MG63 (cell line): ENCODE measurements around the gene EXOSC9. TPM values are rescaled to one million over a fixed set of nuclear protein-coding genes. Genes with fewer than 3 reads are reported as not detected.

ENCODE experiments used
- DNase-seq: peaks from one replicate; pipeline ENCODE4 v3.0.0-alpha.2; 2020
- H3K27me3 ChIP-seq: fragments of 250-450 bp; sonication (Bioruptor Pico); 2 replicates; pipeline ENCODE4 v1.5.1; 2020; ENCODE audit warnings: mild to moderate bottlenecking, moderate library complexity
- H3K36me3 ChIP-seq: fragments of 250-450 bp; sonication (Bioruptor Pico); 2 replicates; pipeline ENCODE4 v1.5.1; 2020; ENCODE audit warnings: mild to moderate bottlenecking, moderate library complexity
- H3K4me3 ChIP-seq: fragments of 250-450 bp; sonication (Bioruptor Pico); 2 replicates; pipeline ENCODE4 v1.5.1; 2020; ENCODE audit warnings: mild to moderate bottlenecking, moderate library complexity
- H3K9me3 ChIP-seq: fragments of 250-450 bp; sonication (Bioruptor Pico); 2 replicates; pipeline ENCODE4 v1.5.1; 2020; ENCODE audit warnings: mild to moderate bottlenecking, moderate library complexity
- total RNA-seq: library from RNA; depleted of rRNA; stranded (reverse); fragments of >200 nt; shearing (Covaris generic); gene quantifications from 2 replicates; pipeline ENCODE4 v1.2.3, GENCODE V29; 2014; ENCODE audit warnings: low replicate concordance

Gene EXOSC9
- total RNA-seq, 1 experiment from 2014 or later: 76.5 TPM

DNA sequence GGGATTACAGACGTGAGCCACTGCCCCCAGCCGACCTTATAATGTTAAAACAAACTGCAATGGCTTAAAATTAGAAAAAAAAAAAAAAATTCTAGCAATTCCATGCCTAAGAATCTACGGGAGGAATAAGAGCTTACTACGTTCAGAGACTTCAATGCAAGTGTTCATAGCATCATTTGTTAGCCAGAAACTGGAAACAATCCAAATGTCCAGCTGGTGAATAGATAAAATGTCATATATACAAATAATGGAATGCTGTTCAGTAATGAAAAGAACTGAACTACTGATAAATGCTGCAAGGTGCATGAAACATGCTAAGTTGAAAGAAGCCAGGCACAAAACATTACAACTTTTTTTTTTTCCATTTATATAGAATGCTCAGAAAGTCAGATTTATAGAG is 5.3 kb downstream of the EXOSC9 start:
- DNase-seq: no peak

DNA sequence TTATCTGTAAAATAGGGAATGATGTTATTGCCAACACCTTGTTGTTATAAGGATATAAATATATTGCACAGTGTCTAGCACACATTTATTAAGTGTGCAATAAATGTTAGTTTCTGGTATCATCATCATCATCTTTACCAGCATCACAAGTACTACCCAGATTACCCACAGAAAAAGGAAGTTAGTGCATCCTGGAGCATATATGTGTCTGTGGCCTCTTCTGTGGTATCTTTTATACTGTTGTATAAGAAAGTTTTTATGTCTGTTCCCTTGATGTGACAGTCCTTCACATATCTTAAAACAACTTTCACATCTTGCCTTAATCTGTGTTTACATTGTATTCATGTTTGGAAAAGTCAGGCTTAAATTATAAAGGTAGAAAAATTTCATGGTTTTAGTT is 10.0 kb downstream of the EXOSC9 start:
- no peak for DNase-seq
- H3K4me3 ChIP-seq: no peak overlapping the region
- no peaks in the 10 kb centered on the region for H3K27me3 ChIP-seq
- H3K9me3 ChIP-seq: no peaks in the 10 kb centered on the region
- H3K36me3 ChIP-seq: peaks cover 77% of the 10 kb centered on the region

More for the DNA sequence above, 5.3 kb downstream of the EXOSC9 start:
- H3K4me3 ChIP-seq: no peak overlapping the region
- H3K9me3 ChIP-seq: no peaks in the 10 kb centered on the region
- peaks cover 78% of the 10 kb centered on the region for H3K36me3 ChIP-seq
- no peaks in the 10 kb centered on the region for H3K27me3 ChIP-seq

DNA sequence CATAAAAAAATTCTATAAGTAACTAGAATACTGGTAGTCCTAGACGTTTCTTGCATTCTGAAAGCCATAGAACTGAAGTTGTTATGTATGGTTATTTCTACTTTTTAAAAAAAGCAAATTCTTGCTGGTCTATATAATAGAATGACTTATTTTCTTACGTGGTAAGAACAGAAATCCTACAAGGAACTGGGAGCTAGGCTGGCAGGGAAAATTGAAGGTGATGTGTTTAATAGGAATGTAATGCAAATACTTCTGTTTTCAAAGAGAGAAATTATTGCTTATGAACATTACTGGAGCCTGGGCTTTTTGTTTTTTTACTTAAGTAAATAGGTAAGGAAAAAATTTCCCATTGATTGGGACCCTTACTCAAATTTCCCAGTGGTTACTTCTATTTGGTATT is 13.6 kb downstream of the EXOSC9 start:
- Histone ChIP-seq H3K36me3 (peaks cover 81% of the 10 kb centered on the region), H3K4me3 (no peak overlapping the region), H3K9me3 (no peaks in the 10 kb centered on the region), H3K27me3 (no peaks in the 10 kb centered on the region)
- DNase-seq: no peak

DNA sequence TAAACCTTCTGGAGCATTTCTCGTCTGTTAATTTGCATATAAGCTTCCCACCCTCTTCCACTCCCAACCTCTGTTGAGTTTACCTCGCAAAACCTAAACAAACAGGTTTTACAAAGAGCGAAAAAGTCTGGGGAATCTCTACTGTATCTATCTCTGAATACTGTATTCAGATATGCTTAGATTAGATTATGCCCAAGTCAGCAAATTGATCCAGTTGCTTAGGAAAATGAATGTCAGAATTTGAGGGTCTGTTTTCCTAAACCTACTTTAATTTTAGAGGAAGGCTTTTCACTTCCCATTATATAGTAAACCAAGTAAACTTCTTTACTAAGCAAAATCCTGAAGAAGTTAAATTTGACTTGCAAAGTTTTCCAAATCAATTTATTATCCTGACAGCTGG is 15.9 kb downstream of the EXOSC9 start:
- Histone ChIP-seq H3K27me3 (no peaks in the 10 kb centered on the region), H3K4me3 (no peak overlapping the region), H3K36me3 (peaks cover 95% of the 10 kb centered on the region), H3K9me3 (no peaks in the 10 kb centered on the region)
- DNase-seq: no peak

DNA sequence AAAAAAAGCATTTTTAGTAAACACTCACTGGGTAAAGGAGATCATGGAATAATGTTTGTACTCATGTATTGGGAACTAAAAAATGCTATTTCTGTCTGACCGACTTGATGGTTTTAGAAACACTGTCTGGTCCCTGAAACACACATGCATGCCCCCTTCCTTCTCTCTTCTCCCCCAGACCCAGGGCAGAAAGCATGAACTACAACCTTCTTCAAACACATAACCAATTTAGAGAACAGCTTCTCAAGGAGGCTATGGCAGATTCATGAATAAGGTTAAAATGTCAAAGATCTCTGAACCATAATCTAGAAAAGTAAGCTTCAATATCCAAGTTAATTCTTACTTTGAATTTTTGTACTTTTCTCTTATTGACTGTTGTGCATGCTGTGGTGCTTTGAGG is 16.6 kb downstream of the EXOSC9 start:
- H3K36me3 ChIP-seq: peaks cover 96% of the 10 kb centered on the region

DNA sequence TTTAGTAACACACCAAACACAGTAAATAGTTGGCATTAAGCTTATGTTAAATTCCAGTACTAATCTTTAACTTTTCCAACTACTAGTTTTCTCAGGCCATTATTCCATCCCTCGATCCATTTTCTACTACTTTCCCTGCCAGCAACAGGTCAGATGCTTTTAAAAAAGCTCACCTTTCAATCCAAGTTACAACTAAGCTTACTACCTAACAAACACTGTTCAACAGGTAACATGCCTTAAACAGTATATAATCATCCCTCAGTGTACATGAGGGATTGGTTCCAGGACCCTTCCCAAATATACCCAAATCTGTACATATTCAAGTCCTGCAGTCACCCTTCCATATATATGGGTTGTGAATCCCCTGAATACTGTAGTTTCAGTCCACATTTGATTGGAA is 17.1 kb downstream of the EXOSC9 start:
- peaks cover 90% of the 10 kb centered on the region for H3K36me3 ChIP-seq
- DNase-seq: no peak

More for the DNA sequence above, 16.6 kb downstream of the EXOSC9 start:
- no peaks in the 10 kb centered on the region for H3K27me3 ChIP-seq
- DNase-seq: no peak
- H3K9me3 ChIP-seq: no peaks in the 10 kb centered on the region
- H3K4me3 ChIP-seq: no peak overlapping the region

DNA sequence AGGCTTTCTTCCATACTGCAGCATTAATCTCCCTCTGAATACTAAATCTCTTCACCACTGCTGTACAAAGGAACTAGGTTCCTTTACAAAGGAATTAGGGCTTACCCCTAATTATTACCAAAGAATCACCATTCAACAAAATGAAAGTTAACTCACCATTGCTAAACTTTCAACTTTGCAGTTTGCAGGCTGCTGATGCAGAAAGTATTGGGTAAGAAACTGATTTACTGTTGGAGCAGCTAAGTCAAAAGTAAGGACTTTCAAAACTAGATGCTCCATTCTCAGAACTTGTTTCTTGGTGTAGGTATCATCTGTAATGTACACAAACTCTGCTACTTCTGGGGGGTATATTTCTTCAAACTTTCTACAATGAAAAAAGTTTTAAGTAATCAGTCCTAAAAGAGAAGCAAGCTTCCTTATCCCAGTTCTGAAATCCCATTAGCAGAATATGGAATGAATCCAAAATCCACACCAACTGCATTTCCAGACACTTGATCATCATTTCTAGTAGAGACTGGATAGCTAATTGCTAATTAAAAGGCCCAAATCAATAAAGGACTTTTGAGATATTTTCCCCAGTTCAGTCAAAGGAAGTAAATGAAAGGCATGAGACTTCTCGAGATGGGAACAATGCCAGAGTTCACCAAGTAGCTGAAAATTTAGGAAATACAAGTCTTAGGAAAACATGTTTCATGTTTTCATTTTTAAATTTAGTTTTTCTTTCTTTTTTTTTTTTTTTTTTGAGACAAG is 18.3 kb downstream of the EXOSC9 start:
- Histone ChIP-seq H3K27me3 (no peaks in the 10 kb centered on the region), H3K36me3 (peaks cover 79% of the 10 kb centered on the region), H3K4me3 (no peak overlapping the region), H3K9me3 (no peaks in the 10 kb centered on the region)
- DNase-seq: no peak

More for the DNA sequence above, 17.1 kb downstream of the EXOSC9 start:
- Histone ChIP-seq H3K27me3 (no peaks in the 10 kb centered on the region), H3K9me3 (no peaks in the 10 kb centered on the region), H3K4me3 (no peak overlapping the region)

DNA sequence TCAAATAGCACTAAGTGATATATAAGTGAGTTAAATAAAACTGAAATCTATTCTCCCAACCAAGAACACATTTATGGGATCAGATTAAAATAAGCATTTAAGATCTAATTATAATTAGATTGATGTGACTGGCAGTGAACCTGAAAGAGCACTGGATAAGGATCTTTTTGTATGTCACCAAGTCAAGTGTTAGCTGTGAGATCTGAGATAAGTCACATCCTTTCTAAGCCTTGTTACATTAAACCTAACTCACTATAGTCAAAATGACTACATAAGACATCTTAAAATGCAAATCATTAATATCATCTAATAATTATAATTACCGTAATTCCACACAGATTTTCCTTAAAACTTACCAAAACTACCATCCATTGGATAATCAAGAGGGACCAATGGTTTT is 20.9 kb downstream of the EXOSC9 start:
- H3K4me3 ChIP-seq: peak overlapping the region; percentile 89
- no peak for DNase-seq
- H3K9me3 ChIP-seq: no peaks in the 10 kb centered on the region
- H3K27me3 ChIP-seq: no peaks in the 10 kb centered on the region
- peaks cover 58% of the 10 kb centered on the region for H3K36me3 ChIP-seq

DNA sequence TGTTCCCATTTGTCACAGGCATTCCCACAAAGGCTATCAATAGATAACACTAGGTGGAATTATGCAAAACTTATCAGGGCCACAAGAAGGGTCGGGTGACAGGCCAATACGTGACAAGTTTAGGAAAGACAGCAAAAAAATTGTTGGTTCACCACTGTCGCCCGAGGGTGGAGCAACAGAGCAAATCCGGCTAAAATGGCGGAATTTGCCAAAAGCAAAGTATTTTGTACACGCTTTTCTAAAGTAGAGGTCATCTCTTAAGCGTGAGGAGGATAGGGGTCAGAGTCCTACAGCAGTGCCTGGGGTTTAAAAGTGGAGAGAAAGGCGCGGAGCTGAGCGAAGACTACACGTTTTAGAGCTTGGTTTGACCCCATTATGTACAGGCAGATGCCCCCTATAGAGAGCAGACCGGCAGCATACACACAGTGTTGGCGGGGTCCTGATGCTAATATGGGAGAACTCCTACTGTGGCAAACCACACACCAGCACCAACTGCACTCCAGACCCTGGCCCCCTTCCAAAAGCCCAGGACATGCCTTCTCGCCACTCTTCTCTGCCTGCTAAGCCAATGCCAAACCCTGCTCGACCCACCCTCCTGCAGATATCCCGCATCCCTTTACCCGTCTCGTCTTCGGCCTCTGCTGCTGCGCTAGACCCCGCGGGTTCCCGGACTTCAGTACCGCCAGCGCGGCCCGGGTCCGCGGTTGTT is 21.8 kb downstream of the EXOSC9 start:
- no peaks in the 10 kb centered on the region for H3K27me3 ChIP-seq
- H3K36me3 ChIP-seq: peaks cover 57% of the 10 kb centered on the region
- peak overlapping the region; percentile 89 for H3K4me3 ChIP-seq
- peak; percentile 68 for DNase-seq
- no peaks in the 10 kb centered on the region for H3K9me3 ChIP-seq

DNA sequence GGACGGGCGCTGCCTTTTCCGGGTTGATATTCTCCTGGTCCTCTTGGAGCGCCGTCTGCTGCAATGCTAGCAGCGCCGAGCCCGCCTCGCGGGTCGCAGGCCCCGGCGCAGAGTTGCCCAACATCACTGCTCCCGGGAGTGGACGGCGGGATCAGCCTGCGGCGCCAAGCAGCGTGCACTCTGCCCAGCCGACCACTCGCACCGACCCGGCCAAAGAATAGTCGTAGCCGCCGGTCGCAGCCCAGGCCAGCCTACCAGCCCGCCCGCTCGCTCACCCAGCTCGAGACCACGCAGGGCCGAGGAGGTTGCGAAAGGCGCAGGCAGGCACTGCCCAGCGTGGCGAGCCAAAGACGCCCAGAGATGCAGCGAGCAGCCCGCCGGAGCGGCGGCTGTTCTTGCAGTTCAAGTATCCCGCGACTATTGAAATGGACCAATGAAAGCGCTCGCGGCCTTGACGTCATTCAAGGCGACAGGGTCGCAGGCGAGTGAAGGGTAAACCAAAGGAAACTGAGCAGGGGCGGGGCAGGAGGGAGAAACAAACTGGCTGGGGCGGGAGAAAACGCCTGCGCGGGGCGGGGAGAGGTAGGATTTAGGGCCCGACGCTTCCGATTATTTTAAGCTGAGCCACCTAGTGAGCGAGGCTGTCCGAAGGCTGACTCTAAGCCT is 22.5 kb downstream of the EXOSC9 start, which contains the start of gene CCNA2:
Gene CCNA2 (minus strand): TSS at position 379 of the 666 bp plus-strand sequence. CDS start 255 bp downstream, at position 124.
- H3K27me3 ChIP-seq: no peaks in the 10 kb centered on the region
- peak; percentile 98 for DNase-seq
- H3K9me3 ChIP-seq: no peaks in the 10 kb centered on the region
- peak within 1 kb of the TSS; percentile 89 for H3K4me3 ChIP-seq
- H3K36me3 ChIP-seq: peaks cover 54% of the 10 kb centered on the region

DNA sequence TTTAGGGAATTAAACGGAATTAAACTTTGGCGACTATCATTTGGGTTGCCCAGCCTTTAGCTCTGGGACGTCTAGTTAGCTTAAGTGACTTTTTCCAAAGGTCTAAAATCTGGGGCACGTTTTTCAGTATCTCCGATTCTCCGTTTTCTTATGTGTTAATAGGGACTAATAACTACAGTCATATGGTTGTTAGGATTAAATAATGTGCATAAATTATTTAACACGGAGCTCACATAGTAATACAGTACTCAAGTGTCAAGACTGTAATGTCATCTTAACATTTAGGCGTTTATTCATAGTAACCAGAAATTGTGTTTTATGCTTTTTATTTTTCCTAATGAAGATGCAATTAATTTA is 23.0 kb downstream of the EXOSC9 start:
- Histone ChIP-seq H3K36me3 (peaks cover 51% of the 10 kb centered on the region), H3K27me3 (no peaks in the 10 kb centered on the region), H3K4me3 (peak overlapping the region; percentile 89), H3K9me3 (no peaks in the 10 kb centered on the region)
- no peak for DNase-seq

DNA sequence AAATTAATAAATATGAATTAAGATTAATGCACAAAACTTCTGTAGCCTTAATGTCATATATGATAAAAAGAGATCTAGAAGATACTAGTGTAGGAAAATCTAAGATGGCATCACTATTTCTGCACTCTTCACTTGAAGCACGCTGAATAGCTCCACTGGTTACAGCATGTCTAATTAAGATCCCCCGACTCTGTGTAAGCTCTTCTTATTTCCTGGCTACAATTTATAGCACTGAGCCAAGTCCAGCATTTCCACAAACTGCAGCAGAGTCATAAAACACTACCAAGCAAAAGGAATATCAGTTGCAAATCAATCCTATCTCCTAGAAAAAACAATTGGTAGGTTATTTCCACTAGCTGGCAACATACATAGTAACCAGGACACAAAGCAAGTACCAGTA is 23.8 kb downstream of the EXOSC9 start:
- DNase-seq: no peak
- no peak overlapping the region for H3K4me3 ChIP-seq
- peaks cover 45% of the 10 kb centered on the region for H3K36me3 ChIP-seq

DNA sequence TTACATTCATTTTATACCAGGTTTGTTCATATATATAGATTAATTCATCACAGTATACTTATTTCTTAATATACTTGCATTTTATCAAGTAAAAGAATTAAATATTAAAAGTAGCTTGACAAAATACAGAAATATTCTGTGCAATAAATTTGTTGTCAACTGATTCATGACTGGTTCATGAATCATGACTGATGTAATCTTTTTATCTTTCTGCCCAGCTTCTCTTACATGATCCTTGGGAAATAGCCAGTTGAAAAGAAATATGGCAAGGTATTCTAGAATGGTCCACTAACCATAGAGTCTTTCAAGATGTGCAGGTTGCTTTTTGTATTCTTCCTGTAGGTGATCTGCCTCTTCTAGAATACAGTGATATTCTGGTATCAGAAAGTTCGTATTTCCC is 26.7 kb downstream of the EXOSC9 start:
- Histone ChIP-seq H3K27me3 (no peaks in the 10 kb centered on the region), H3K9me3 (no peaks in the 10 kb centered on the region), H3K36me3 (peaks cover 18% of the 10 kb centered on the region), H3K4me3 (no peak overlapping the region)
- DNase-seq: no peak

More for the DNA sequence above, 23.8 kb downstream of the EXOSC9 start:
- no peaks in the 10 kb centered on the region for H3K9me3 ChIP-seq
- H3K27me3 ChIP-seq: no peaks in the 10 kb centered on the region

DNA sequence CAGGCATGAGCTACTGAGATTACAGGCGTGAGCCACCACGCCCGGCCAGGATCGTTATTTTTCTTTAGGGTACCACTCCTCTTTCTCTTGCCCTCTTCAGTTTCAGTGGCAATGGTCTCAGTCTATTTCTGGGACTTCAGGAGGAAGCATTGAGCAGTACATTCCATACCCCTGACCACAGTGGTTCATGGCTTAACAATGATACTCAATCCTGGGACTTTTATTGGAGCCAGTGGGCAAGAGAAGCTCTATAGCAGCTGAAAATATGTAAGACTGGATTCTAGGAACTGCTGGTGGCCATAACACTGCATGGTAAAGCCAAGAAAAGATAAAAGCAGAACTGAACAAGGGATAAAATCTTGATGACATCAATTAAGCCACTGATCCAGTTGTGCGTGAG is 28.4 kb downstream of the EXOSC9 start:
- peaks cover 18% of the 10 kb centered on the region for H3K36me3 ChIP-seq
- H3K27me3 ChIP-seq: no peaks in the 10 kb centered on the region
- DNase-seq: no peak
- no peak overlapping the region for H3K4me3 ChIP-seq
- H3K9me3 ChIP-seq: no peaks in the 10 kb centered on the region; the same call in 1 of the 2 replicates

DNA sequence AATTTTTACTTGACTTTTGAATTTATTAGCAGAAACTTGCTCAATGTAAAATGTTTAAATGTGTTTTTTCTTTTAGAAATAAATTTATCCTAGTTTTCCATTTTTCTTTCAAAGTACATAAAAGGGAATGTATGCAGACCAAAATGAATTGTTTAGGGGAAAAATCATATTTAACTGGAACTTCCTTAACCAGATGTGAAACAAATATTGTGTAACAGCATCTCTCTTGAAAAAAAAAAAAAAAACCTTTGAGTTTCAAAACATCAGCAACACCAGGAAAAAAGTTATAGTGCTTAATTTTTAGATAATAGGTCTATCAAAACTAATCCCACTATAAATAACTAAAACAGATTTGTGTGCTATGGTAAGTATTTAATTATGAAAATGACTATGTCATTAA is 37.0 kb downstream of the EXOSC9 start:
- no peaks in the 10 kb centered on the region; the same call in 1 of the 2 replicates for H3K9me3 ChIP-seq
- no peak overlapping the region for H3K4me3 ChIP-seq
- H3K27me3 ChIP-seq: no peaks in the 10 kb centered on the region
- no peak for DNase-seq
- peaks cover 8% of the 10 kb centered on the region for H3K36me3 ChIP-seq

DNA sequence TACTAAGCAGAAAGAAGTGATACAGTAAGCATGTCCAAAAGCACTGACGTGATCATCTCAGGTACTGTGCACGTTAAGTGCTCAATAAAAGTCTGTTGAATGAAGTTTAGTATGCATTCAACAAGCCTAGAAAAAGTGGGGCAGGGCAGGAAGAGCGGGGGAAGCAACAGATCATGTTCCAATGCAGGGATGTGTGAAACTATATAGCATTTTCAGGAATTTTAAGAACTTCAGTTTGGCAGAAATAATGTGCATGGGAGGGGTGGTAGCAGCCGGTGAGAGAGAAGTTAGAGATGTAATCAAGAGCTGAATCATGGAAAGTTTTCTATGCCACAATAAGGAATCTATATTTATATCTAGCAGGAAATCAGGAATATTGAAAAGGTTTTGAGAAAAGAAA is 41.7 kb downstream of the EXOSC9 start:
- Histone ChIP-seq H3K4me3 (no peak overlapping the region), H3K36me3 (no peaks in the 10 kb centered on the region; the same call in 1 of the 2 replicates), H3K27me3 (no peaks in the 10 kb centered on the region), H3K9me3 (no peaks in the 10 kb centered on the region)
- DNase-seq: no peak

DNA sequence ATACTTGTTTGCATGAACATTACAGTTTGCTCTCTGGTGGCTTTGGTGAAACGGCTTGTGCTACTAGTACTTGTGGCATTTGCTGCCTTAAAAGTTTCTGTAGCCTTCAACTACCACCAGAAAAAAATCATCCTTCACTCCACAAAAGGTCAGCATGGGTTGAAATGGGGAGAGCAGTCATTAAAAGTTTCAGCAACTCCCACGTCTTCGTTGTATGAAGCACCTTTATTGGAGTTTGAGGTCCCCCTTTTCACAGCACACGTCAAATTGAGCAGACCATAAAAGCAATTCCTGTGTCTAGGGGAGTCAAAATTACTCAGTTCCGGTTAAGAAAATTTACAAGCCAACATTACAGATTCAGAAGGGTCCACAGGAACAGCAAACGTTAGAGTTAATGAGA is 45.5 kb downstream of the EXOSC9 start:
- Histone ChIP-seq H3K36me3 (peaks cover 3% of the 10 kb centered on the region), H3K9me3 (no peaks in the 10 kb centered on the region), H3K4me3 (no peak overlapping the region), H3K27me3 (no peaks in the 10 kb centered on the region)
- no peak for DNase-seq
